ENCODE results near the gene CMTM1.

The CMTM1 gene

DNA sequence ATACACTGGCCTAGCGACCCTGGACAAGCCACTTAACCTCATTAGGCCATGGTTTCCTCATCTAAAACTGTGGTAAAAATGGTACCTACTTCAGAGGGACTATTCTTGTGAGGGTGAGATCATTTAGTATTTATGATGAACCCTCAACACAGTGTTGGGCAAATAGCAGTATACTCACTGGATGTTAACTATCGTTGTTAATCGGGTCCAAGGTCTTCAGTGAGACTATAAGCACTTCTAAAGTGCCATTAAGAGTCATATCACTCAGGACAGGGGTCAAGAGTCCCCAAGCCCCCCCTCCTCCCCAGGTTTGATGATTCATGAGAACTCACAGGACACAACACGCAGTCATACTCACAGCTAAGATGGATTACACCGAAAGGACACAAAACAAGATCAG is 27.3 kb upstream of the CMTM1 start:
- DNase-seq (ENCODE audit: low read depth) = no peak
- TF ChIP-seq, protein P1, sequence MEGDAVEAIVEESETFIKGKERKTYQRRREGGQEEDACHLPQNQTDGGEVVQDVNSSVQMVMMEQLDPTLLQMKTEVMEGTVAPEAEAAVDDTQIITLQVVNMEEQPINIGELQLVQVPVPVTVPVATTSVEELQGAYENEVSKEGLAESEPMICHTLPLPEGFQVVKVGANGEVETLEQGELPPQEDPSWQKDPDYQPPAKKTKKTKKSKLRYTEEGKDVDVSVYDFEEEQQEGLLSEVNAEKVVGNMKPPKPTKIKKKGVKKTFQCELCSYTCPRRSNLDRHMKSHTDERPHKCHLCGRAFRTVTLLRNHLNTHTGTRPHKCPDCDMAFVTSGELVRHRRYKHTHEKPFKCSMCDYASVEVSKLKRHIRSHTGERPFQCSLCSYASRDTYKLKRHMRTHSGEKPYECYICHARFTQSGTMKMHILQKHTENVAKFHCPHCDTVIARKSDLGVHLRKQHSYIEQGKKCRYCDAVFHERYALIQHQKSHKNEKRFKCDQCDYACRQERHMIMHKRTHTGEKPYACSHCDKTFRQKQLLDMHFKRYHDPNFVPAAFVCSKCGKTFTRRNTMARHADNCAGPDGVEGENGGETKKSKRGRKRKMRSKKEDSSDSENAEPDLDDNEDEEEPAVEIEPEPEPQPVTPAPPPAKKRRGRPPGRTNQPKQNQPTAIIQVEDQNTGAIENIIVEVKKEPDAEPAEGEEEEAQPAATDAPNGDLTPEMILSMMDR (conservative IDR thresholded peaks at IDR 0.05; ENCODE audit: control insufficient read depth, insufficient read depth, low read depth, low read length) = no peak

DNA sequence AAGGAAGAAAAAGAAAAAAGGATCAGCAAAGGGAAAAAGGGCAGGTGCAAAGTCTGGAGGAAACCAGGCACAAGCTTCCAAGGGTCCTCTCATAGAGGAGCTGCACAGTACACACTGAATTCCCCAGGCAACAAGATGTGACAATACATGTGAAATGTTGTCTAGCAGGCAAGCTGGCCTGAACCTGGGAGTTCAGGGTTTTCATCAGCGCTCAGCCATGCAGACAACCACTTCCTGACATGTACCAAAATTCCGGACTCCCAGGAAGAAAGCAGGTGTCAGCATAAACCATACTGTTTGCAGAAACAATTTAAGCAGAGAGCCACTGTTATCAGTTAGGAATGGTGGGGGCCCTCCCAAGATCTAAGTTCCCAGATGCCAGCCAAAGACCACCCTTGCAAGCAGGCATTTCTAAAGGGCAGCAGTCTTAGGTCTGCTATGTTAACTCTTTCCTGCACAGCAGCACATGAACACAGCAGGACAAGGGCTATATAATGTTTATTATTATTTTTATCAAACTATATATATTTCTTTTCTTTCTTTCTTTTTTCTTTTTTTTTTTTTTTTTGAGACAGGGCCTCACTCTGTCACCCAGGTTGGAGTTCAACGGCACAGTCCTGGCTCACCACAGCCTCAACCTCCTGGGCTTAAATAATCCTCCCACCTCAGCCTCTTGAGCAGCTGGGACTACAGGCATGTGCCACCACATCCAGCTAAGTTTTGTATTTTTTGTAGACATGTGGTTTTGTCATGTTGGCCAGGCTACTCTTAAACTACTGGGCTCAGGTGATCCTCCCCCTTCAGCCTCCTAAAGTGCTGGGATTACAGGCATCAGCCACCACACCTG is 26.4 kb upstream of the CMTM1 start:
- no peak for DNase-seq (ENCODE audit: low read depth)

More for the DNA sequence above, 27.3 kb upstream of the CMTM1 start:
- no peak overlapping the region for H3K4me3 ChIP-seq (ENCODE audit: control insufficient read depth, low read depth, low read length)

DNA sequence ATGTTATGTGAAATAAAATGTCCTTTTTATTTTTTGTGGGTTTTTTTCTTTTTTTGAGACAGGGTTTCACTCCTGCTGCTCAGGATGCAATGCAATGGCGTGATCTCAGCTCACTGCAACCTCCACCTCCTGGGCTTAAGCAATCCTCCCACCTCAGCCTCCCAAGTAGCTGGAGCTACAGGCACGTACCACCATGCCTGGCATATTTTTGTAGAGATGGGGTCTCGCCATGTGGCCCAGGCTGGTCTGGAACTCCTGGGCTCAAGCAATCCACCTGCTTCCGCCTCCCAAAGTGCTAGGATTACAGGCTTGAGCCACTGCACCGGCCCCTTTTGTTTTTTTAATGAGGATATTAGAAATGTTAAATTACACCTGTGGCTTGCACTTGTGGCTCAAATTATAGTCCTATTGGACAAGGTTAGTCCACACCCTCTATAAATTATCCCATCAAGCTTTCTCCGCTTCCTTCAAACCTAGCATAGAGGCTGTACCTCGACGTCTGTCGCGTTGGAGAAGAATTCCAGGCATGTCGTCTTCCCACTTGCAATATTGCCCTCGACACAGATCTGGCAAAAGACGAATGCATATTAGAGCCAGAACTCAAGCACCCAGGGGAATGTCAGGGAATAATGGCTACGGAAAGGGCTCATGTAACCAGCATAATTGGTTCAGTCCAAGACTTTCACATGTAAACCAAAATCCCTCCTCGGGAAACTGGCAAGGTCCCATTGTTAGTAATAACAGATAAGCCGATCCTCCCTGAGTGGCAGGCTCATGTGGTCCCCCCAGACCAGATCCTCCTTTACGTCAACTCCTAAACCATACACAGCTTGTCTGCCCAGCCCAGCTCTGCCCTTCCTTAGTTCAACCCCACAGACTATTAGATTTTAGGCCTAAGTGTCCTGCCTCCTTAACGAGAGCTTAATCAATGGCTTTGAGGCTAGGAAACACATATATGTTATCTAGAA is 24.6 kb upstream of the CMTM1 start:
- DNase-seq (ENCODE audit: low read depth) = no peak
- no peak overlapping the region for H3K4me3 ChIP-seq (ENCODE audit: control insufficient read depth, low read depth, low read length)
- TF ChIP-seq, protein P1 (conservative IDR thresholded peaks at IDR 0.05; ENCODE audit: control insufficient read depth, insufficient read depth, low read depth, low read length) = no peak

More for the DNA sequence above, 26.4 kb upstream of the CMTM1 start:
- TF ChIP-seq, protein P1 (conservative IDR thresholded peaks at IDR 0.05; ENCODE audit: control insufficient read depth, insufficient read depth, low read depth, low read length) = no peak
- H3K4me3 ChIP-seq (ENCODE audit: control insufficient read depth, low read depth, low read length) = no peak overlapping the region

DNA sequence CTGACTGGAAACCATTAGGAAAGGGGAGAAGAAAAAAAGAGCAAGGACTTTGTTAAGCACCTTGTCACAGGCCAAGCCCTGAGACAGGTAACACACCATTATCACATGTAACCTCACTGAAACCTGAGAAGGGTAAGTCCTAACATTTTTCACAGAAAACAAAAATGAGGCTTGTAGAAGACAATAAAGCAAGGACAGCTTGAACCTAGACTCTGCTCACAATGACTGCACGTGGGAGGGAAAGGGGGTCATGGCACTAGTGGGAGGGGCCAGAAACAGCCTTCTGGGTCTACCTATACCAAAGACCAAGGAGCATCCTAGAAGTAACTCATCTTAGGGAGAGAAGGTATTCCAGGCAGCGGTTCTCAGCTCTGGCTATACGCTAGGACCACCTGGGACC is 23.8 kb upstream of the CMTM1 start:
- DNase-seq (ENCODE audit: low read depth) = no peak
- H3K4me3 ChIP-seq (ENCODE audit: control insufficient read depth, low read depth, low read length) = no peak overlapping the region
- TF ChIP-seq, protein P1 (conservative IDR thresholded peaks at IDR 0.05; ENCODE audit: control insufficient read depth, insufficient read depth, low read depth, low read length) = no peak

DNA sequence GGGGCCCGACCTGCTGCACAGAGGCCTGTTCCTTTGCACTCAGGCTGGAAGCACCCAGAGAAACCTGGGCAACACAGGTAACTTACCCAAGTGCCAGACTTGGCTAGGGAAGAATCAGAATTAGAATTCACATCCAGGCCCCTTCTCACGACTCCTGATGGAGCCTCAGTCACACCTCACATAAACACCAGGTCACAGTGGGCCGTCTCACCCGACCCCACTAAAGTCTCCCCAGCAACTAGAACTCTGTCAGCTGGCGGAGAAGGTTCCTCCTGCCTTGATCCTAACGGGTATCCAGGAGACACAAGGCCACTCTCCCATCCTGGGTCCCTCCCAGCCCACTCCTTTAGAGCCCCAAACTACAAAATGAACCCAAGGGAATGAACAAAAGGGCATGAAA is 22.7 kb upstream of the CMTM1 start:
- TF ChIP-seq, protein P1 (conservative IDR thresholded peaks at IDR 0.05; ENCODE audit: control insufficient read depth, insufficient read depth, low read depth, low read length) = no peak
- H3K4me3 ChIP-seq (ENCODE audit: control insufficient read depth, low read depth, low read length) = no peak overlapping the region
- DNase-seq (ENCODE audit: low read depth) = no peak

DNA sequence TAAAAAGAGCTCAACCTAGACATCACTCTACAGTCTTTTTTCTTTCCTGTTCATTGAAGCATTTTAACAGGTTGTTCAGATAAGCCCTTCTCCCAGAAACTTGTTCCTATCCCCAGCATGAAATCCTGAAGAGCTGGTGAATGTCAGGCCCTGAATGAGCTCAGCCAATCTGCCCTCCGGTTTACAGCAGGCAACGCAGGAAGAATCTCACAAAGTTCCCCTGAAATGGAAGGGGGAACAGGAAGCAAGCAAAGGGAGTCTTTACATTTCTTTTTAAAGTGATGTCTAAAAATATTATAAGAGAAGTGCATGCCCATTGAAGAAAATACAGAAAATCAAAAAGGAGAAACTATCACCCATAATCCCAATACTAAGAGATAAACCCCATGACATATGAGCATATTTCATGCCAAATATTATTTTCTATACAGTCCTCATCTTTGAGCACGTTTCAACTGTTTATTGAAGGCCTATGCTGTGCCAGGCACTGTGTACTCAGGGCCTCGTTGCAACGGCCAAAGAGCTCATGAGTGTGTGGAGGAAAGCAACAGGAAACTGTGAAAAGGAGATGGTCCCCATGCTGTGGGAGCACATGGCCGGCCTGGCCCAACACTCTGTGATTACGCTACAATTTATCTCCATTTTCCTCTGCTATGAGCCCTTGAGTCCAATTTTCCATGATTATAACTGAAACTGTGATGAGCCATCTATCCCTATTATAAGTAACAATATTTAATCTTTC is 22.1 kb upstream of the CMTM1 start:
- TF ChIP-seq, protein P1 (conservative IDR thresholded peaks at IDR 0.05; ENCODE audit: control insufficient read depth, insufficient read depth, low read depth, low read length) = no peak
- no peak overlapping the region for H3K4me3 ChIP-seq (ENCODE audit: control insufficient read depth, low read depth, low read length)
- DNase-seq (ENCODE audit: low read depth) = no peak
